SK-N-MC (cell line): ENCODE data around the gene CEACAM4.

Source experiments
- FOXP2 ChIP-seq: optimal IDR thresholded peaks from 2 replicates; pipeline ENCODE3; 2011; ENCODE audit warnings: mild to moderate bottlenecking, moderate library complexity; ENCODE audit not compliant: insufficient read depth; ENCODE audit errors: extremely low read length, control extremely low read depth
- POLR2AphosphoS5 ChIP-seq: IDR thresholded peaks from 2 replicates; pipeline ENCODE4 v1.6.1; 2012; ENCODE audit warnings: mild to moderate bottlenecking, low read depth, low read length, borderline replicate concordance

DNA sequence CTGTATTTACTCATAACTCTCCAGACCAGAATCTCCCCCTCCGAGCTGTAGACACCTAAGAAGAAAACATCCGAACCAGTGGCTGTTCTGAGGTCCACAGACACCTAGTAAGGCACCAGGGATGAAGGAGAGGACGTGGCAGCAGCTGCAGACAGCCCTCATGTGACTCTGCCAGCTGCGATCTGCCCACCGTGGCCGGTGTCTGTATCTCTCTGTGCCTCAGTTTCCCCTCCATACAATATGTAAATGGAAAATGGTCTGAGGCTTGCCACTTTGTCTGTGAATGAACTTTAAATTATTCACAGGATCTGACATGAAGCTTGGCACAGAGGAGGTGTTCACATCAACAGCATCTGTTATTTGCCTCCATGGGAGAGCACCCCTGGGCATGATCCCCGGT is 2.4 kb downstream of the CEACAM4 start:
- TF ChIP-seq FOXP2 (no peak), POLR2AphosphoS5 (no peak)
